Astrocyte (in vitro differentiated cells and primary cell): ENCODE data around the gene IL5RA. TPM values are rescaled to one million over a fixed set of nuclear protein-coding genes. Genes with fewer than 3 reads are reported as not detected.

Source experiments
- DNase-seq: peaks from one replicate; pipeline ENCODE4 v3.0.0-alpha.2; 2010; ENCODE audit warnings: low read depth
- FAIRE-seq: peaks from 2 replicates; lab custom pipeline; 2011; peaks lifted over from hg19 to GRCh38; lab: Jason Lieb, UNC
- H2AFZ ChIP-seq: 2 replicates; pipeline ENCODE4 v1.6.0; 2012; ENCODE audit warnings: low read depth, low read length, inconsistent platforms
- H3K27ac ChIP-seq: 2 replicates; pipeline ENCODE4 v1.5.1; 2011; ENCODE audit warnings: low read depth, low read length, inconsistent platforms
- H3K27me3 ChIP-seq: 2 replicates; pipeline ENCODE4 v1.6.0; 2011; ENCODE audit warnings: low read length, inconsistent platforms; ENCODE audit not compliant: insufficient read depth
- H3K36me3 ChIP-seq: 2 replicates; pipeline ENCODE4 v1.5.1; 2011; ENCODE audit warnings: low read length, inconsistent platforms; ENCODE audit not compliant: insufficient read depth
- H3K4me1 ChIP-seq: 2 replicates; pipeline ENCODE4 v1.5.1; 2011; ENCODE audit warnings: low read length, inconsistent platforms; ENCODE audit not compliant: insufficient read depth
- H3K4me2 ChIP-seq: 2 replicates; pipeline ENCODE4 v1.6.0; 2012; ENCODE audit warnings: low read length, inconsistent platforms
- H3K4me3 ChIP-seq: 2 replicates; pipeline ENCODE4 v1.5.1; 2011; ENCODE audit warnings: low read depth, mild to moderate bottlenecking, low read length, inconsistent platforms; ENCODE audit not compliant: insufficient read depth
- H3K79me2 ChIP-seq: 2 replicates; pipeline ENCODE4 v1.6.0; 2012; ENCODE audit warnings: mild to moderate bottlenecking, low read length, inconsistent platforms; ENCODE audit not compliant: insufficient read depth
- H3K9ac ChIP-seq: 2 replicates; pipeline ENCODE4 v1.6.0; 2012; ENCODE audit warnings: mild to moderate bottlenecking, low read length, inconsistent platforms
- H3K9me3 ChIP-seq: 2 replicates; pipeline ENCODE4 v1.5.1; 2012; ENCODE audit warnings: low read depth, mild to moderate bottlenecking, low read length, inconsistent platforms; ENCODE audit not compliant: insufficient read depth
- H4K20me1 ChIP-seq: 2 replicates; pipeline ENCODE4 v1.6.0; 2012; ENCODE audit warnings: low read length, inconsistent platforms; ENCODE audit not compliant: insufficient read depth
- H3K27ac Mint-ChIP-seq: one replicate; pipeline ENCODE4 v1.8.0; 2021; ENCODE audit warnings: mild to moderate bottlenecking, mixed read lengths; ENCODE audit not compliant: unreplicated experiment
- H3K27me3 Mint-ChIP-seq: one replicate; pipeline ENCODE4 v1.8.0; 2021; ENCODE audit warnings: low read depth, mixed read lengths; ENCODE audit not compliant: unreplicated experiment
- H3K36me3 Mint-ChIP-seq: one replicate; pipeline ENCODE4 v1.8.0; 2021; ENCODE audit warnings: low read depth, mixed read lengths; ENCODE audit not compliant: unreplicated experiment
- H3K4me1 Mint-ChIP-seq: one replicate; pipeline ENCODE4 v1.8.0; 2021; ENCODE audit warnings: low read depth, mixed read lengths; ENCODE audit not compliant: unreplicated experiment
- H3K4me3 Mint-ChIP-seq: one replicate; pipeline ENCODE4 v1.8.0; 2021; ENCODE audit warnings: mild to moderate bottlenecking, moderate library complexity, mixed read lengths; ENCODE audit not compliant: unreplicated experiment
- H3K9me3 Mint-ChIP-seq: one replicate; pipeline ENCODE4 v1.8.0; 2021; ENCODE audit warnings: mild to moderate bottlenecking, mixed read lengths; ENCODE audit not compliant: unreplicated experiment
- CTCF ChIP-seq: IDR thresholded peaks from 2 replicates; pipeline ENCODE4 v1.5.1; 2011; ENCODE audit warnings: low read depth, mild to moderate bottlenecking, inconsistent platforms, low read length, moderate library complexity; ENCODE audit not compliant: insufficient read depth
- EZH2 ChIP-seq: IDR thresholded peaks from 2 replicates; pipeline ENCODE4 v1.6.1; 2012; ENCODE audit warnings: mild to moderate bottlenecking, low read length, inconsistent platforms; ENCODE audit not compliant: insufficient read depth
- total RNA-seq: library from RNA; stranded (reverse); gene quantifications from 2 replicates; pipeline ENCODE4 v1.2.1, GENCODE V29; 2021

Gene IL5RA
- total RNA-seq, 1 donor from 2014 or later: not detected

- no peak overlapping the region for H3K4me3 Mint-ChIP-seq
- H3K27me3 Mint-ChIP-seq: no peaks in the 10 kb centered on the region
- H3K36me3 ChIP-seq: no peaks in the 10 kb centered on the region
- no peak overlapping the region for H2AFZ ChIP-seq
- H3K9ac ChIP-seq: no peak overlapping the region
- no peak for FAIRE-seq
- DNase-seq: no peak
- no peaks in the 10 kb centered on the region for H3K79me2 ChIP-seq
- no peak overlapping the region for H3K27ac ChIP-seq
- H3K9me3 Mint-ChIP-seq: no peaks in the 10 kb centered on the region
- H3K4me1 ChIP-seq: no peaks in the 10 kb centered on the region
- no peaks in the 10 kb centered on the region for H3K4me1 Mint-ChIP-seq
- no peaks in the 10 kb centered on the region for H3K9me3 ChIP-seq
- TF ChIP-seq EZH2: no peak
- no peak for TF ChIP-seq CTCF
- H3K27ac Mint-ChIP-seq: no peak overlapping the region
- no peak overlapping the region for H3K4me2 ChIP-seq
- H4K20me1 ChIP-seq: no peaks in the 10 kb centered on the region
- no peak overlapping the region for H3K4me3 ChIP-seq
- no peaks in the 10 kb centered on the region for H3K36me3 Mint-ChIP-seq
- H3K27me3 ChIP-seq: no peaks in the 10 kb centered on the region
These were observed 3.0 kb upstream of the IL5RA start for GRCh38 chr3:3113042-3113709.

GRCh38 chr3:3110749-3111361, 681 bp upstream of the IL5RA start:
- Mint-ChIP-seq H3K4me1 (no peaks in the 10 kb centered on the region), H3K27ac (no peak overlapping the region), H3K36me3 (no peaks in the 10 kb centered on the region), H3K27me3 (no peaks in the 10 kb centered on the region), H3K4me3 (no peak overlapping the region), H3K9me3 (no peaks in the 10 kb centered on the region)
- Histone ChIP-seq H3K27me3 (no peaks in the 10 kb centered on the region), H3K9me3 (no peaks in the 10 kb centered on the region), H4K20me1 (no peaks in the 10 kb centered on the region), H3K9ac (no peak overlapping the region), H3K4me2 (no peak overlapping the region), H3K79me2 (no peaks in the 10 kb centered on the region), H2AFZ (no peak overlapping the region), H3K4me1 (no peaks in the 10 kb centered on the region), H3K27ac (no peak overlapping the region), H3K4me3 (no peak overlapping the region), H3K36me3 (no peaks in the 10 kb centered on the region)
- no peak for FAIRE-seq
- no peak for TF ChIP-seq CTCF
- TF ChIP-seq EZH2: no peak
- DNase-seq: no peak
